NB4 (cell line): ENCODE results near the gene SLC19A2.
"Not testable (repeated sequence)": the region's sequence is repeated elsewhere in the genome, so short reads cannot be mapped to it uniquely, and the experiment has no call there.

ENCODE experiments used
- DNase-seq: peaks from one replicate; pipeline ENCODE4 v3.0.0; 2010; ENCODE audit warnings: low read depth
- H3K4me3 ChIP-seq: one replicate; pipeline ENCODE4 v1.5.1; 2011; ENCODE audit warnings: mild to moderate bottlenecking, low read depth, low read length, moderate library complexity
- CTCF ChIP-seq: IDR thresholded peaks from one replicate; pipeline ENCODE4 v1.5.1; 2012; ENCODE audit warnings: low read depth, low read length
- MAX ChIP-seq: IDR thresholded peaks from 2 replicates; pipeline ENCODE4 v1.6.1; 2011; ENCODE audit warnings: low read depth, low read length
- MYC ChIP-seq: IDR thresholded peaks from 2 replicates; pipeline ENCODE4 v1.6.1; 2011; ENCODE audit warnings: low read depth, low read length
- POLR2A ChIP-seq: IDR thresholded peaks from 2 replicates; pipeline ENCODE4 v1.6.1; 2011; ENCODE audit warnings: mild to moderate bottlenecking; ENCODE audit not compliant: insufficient read length; ENCODE audit errors: extremely low read depth

Gene SLC19A2

GRCh38 chr1:169510060-169510459, 24.3 kb upstream of the SLC19A2 start:
- TF ChIP-seq CTCF: no peak
- TF ChIP-seq POLR2A: no peak
- TF ChIP-seq MAX: no peak
- TF ChIP-seq MYC: no peak
- no peak for DNase-seq
- no peak overlapping the region for H3K4me3 ChIP-seq

- no peak overlapping the region for H3K4me3 ChIP-seq
- TF ChIP-seq MYC: no peak
- TF ChIP-seq MAX: no peak
- TF ChIP-seq POLR2A: no peak
- no peak for TF ChIP-seq CTCF
- no peak for DNase-seq
Observed at GRCh38 chr1:169509354-169509753, 23.6 kb upstream of the SLC19A2 start.

GRCh38 chr1:169508432-169509338, 22.9 kb upstream of the SLC19A2 start:
- peak; percentile 16 for DNase-seq
- TF ChIP-seq MYC (no peak), CTCF (no peak), POLR2A (no peak), MAX (no peak)
- no peak overlapping the region for H3K4me3 ChIP-seq

- TF ChIP-seq CTCF (no peak), POLR2A (no peak)
- DNase-seq: no peak
- no peak overlapping the region for H3K4me3 ChIP-seq
Observed at GRCh38 chr1:169507413-169507812, 21.7 kb upstream of the SLC19A2 start.

- not testable (repeated sequence) for DNase-seq
Observed at GRCh38 chr1:169503601-169504000, 17.9 kb upstream of the SLC19A2 start.

GRCh38 chr1:169499807-169500206, 14.1 kb upstream of the SLC19A2 start:
- DNase-seq: no peak
- no peak for TF ChIP-seq MAX
- TF ChIP-seq POLR2A: no peak
- no peak for TF ChIP-seq MYC
- TF ChIP-seq CTCF: no peak

More at GRCh38 chr1:169503601-169504000, 17.9 kb upstream of the SLC19A2 start:
- H3K4me3 ChIP-seq: not testable (repeated sequence)

More at GRCh38 chr1:169499807-169500206, 14.1 kb upstream of the SLC19A2 start:
- no peak overlapping the region for H3K4me3 ChIP-seq
